ENCODE measurements around the gene OR1I1. TPM values are rescaled to one million over a fixed set of nuclear protein-coding genes. Genes with fewer than 3 reads are reported as not detected.
"Not testable (repeated sequence)": the region's sequence is repeated elsewhere in the genome, so short reads cannot be mapped to it uniquely, and the experiment has no call there.

The OR1I1 gene
- total RNA-seq, 1 experiment from 2014 or later, result not detected

DNA sequence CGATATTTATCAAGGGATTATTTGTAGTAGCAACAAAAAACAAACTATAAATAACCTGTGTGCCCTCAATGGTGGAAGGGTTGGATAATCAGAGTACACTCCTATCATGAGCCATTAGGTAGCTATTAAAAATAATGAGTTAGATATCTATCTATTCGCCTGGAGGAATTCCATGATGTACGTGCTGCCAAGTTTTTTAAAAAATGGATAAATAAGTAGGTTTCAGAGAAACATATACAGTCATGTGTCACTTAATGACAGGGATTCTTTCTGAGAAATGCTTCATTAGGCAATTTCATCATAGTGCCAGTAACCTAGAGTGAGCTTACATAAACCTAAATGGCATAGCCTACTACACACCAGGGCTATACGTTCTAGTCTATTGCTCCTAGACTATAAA lies 6.2 kb upstream of the OR1I1 start:
- no peak overlapping the region for H3K4me2 ChIP-seq (ENCODE audit: low read length)
- no peaks in the 10 kb centered on the region for H3K9me2 ChIP-seq (ENCODE audit: insufficient read depth)
- H3K9ac ChIP-seq (ENCODE audit: low read length), result no peak overlapping the region
- H3K4me1 ChIP-seq (ENCODE audit: control insufficient read depth in 1 of 2, insufficient read depth in 2 of 2, low read length in 2 of 2), result no peaks in the 10 kb centered on the region
- ATAC-seq (no peak), DNase-seq (ENCODE audit: low read depth, low spot score) (no peak)
- no peak overlapping the region for H3K27ac ChIP-seq (ENCODE audit: low read depth, low read length)
- no peaks in the 10 kb centered on the region for H3K36me3 ChIP-seq (ENCODE audit: control insufficient read depth in 1 of 2, insufficient read depth in 2 of 2, low read length in 2 of 2)
- H2AFZ ChIP-seq (ENCODE audit: low read depth, low read length, poor library complexity, severe bottlenecking), result no peak overlapping the region
- BruUV-seq (replicated peaks), result no TSS peak
- H3K4me3 ChIP-seq (replicated peaks in 1 of 2; ENCODE audit: low read depth in 1 of 2, low read length in 2 of 2), result no peak overlapping the region
- CTCF ChIA-PET, result interaction anchor here (1.5 kb wide), 1 partner anchor 502 kb away, joined by 4 read pairs; no protein-coding TSS in a partner anchor
- intact Hi-C loops (cut with micrococcal nuclease), result no loop called here
- no peaks in the 10 kb centered on the region for H3K79me2 ChIP-seq (ENCODE audit: insufficient read depth, low read length)
- no peaks in the 10 kb centered on the region for H4K20me1 ChIP-seq (ENCODE audit: insufficient read depth)
- POLR2A ChIA-PET, result no interaction called here
- TF ChIP-seq POLR2AphosphoS5 (IDR thresholded peaks at IDR 0.05; ENCODE audit: low read depth, low read length), result no peak
- TF ChIP-seq, protein P1, sequence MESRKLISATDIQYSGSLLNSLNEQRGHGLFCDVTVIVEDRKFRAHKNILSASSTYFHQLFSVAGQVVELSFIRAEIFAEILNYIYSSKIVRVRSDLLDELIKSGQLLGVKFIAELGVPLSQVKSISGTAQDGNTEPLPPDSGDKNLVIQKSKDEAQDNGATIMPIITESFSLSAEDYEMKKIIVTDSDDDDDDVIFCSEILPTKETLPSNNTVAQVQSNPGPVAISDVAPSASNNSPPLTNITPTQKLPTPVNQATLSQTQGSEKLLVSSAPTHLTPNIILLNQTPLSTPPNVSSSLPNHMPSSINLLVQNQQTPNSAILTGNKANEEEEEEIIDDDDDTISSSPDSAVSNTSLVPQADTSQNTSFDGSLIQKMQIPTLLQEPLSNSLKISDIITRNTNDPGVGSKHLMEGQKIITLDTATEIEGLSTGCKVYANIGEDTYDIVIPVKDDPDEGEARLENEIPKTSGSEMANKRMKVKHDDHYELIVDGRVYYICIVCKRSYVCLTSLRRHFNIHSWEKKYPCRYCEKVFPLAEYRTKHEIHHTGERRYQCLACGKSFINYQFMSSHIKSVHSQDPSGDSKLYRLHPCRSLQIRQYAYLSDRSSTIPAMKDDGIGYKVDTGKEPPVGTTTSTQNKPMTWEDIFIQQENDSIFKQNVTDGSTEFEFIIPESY (IDR thresholded peaks at IDR 0.05; ENCODE audit: extremely low read depth, insufficient replicate concordance, low read length), result no peak
- no peak for TF ChIP-seq EZH2 (IDR thresholded peaks at IDR 0.05)
- no peak for TF ChIP-seq YY1 (IDR thresholded peaks at IDR 0.05; ENCODE audit: extremely low read depth, insufficient replicate concordance, low read depth, low read length)
- no peak for TF ChIP-seq CEBPB (IDR thresholded peaks at IDR 0.05; ENCODE audit: low read depth)
- no peak for TF ChIP-seq POLR2A (IDR thresholded peaks at IDR 0.05; ENCODE audit: borderline replicate concordance, extremely low read depth, insufficient read depth, insufficient read length)
- H3K9me3 ChIP-seq (ENCODE audit: control insufficient read depth in 1 of 2, insufficient read depth in 1 of 2, low read depth in 1 of 2, low read length in 2 of 2), result no peaks in the 10 kb centered on the region
- RAD21 ChIA-PET (ENCODE audit: low non-redundant PET in 1 of 2, low total read pairs in 2 of 2, uncharacterized antibody in 2 of 2, unreplicated experiment in 2 of 2), result interaction anchor here in 1 of 2 experiments (0.7 kb wide), 1 partner anchor 173 kb away, joined by 3 read pairs; no protein-coding TSS in a partner anchor
- H3K27me3 ChIP-seq (ENCODE audit: insufficient read depth, low read length), result 0 out of 2 replicates have a peak, but pooled peaks cover 6% of the 10 kb centered on the region

DNA sequence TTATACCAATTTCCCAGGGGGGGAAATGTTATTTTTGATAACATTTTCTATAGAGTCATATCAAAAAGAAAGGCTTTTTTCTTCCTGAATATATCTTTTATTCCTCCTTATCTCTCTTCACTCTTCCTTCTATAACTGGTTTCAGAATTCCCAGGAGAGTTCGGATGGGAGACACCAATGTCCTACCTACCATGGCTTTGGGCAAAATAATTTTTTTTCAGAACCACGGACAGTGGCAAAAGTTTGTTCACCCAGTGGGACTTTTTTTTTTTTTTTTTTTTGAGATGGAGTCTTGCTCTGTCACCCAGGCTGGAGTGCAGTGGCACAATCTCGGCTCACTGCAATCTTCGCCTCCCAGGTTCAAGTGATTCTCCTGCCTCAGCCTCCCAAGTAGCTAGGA lies 2.0 kb upstream of the OR1I1 start:
- H3K9me2 ChIP-seq (ENCODE audit: insufficient read depth); RAD21 ChIA-PET (ENCODE audit: low non-redundant PET in 1 of 2, low total read pairs in 2 of 2, uncharacterized antibody in 2 of 2, unreplicated experiment in 2 of 2); H3K4me3 ChIP-seq (replicated peaks in 1 of 2; ENCODE audit: low read depth in 1 of 2, low read length in 2 of 2); H3K9ac ChIP-seq (ENCODE audit: low read length); H4K20me1 ChIP-seq (ENCODE audit: insufficient read depth); H3K9me3 ChIP-seq (ENCODE audit: control insufficient read depth in 1 of 2, insufficient read depth in 1 of 2, low read depth in 1 of 2, low read length in 2 of 2); ATAC-seq; H3K79me2 ChIP-seq (ENCODE audit: insufficient read depth, low read length); intact Hi-C loops (cut with micrococcal nuclease); CTCF ChIA-PET; H3K4me1 ChIP-seq (ENCODE audit: control insufficient read depth in 1 of 2, insufficient read depth in 2 of 2, low read length in 2 of 2); BruUV-seq (replicated peaks); POLR2A ChIA-PET; H3K4me2 ChIP-seq (ENCODE audit: low read length); H3K27ac ChIP-seq (ENCODE audit: low read depth, low read length); H3K36me3 ChIP-seq (ENCODE audit: control insufficient read depth in 1 of 2, insufficient read depth in 2 of 2, low read length in 2 of 2); DNase-seq (ENCODE audit: low read depth, low spot score); H2AFZ ChIP-seq (ENCODE audit: low read depth, low read length, poor library complexity, severe bottlenecking): not testable (repeated sequence)
- H3K27me3 ChIP-seq (ENCODE audit: insufficient read depth, low read length), result peaks cover 18% of the 10 kb centered on the region
- TF ChIP-seq, protein P2, sequence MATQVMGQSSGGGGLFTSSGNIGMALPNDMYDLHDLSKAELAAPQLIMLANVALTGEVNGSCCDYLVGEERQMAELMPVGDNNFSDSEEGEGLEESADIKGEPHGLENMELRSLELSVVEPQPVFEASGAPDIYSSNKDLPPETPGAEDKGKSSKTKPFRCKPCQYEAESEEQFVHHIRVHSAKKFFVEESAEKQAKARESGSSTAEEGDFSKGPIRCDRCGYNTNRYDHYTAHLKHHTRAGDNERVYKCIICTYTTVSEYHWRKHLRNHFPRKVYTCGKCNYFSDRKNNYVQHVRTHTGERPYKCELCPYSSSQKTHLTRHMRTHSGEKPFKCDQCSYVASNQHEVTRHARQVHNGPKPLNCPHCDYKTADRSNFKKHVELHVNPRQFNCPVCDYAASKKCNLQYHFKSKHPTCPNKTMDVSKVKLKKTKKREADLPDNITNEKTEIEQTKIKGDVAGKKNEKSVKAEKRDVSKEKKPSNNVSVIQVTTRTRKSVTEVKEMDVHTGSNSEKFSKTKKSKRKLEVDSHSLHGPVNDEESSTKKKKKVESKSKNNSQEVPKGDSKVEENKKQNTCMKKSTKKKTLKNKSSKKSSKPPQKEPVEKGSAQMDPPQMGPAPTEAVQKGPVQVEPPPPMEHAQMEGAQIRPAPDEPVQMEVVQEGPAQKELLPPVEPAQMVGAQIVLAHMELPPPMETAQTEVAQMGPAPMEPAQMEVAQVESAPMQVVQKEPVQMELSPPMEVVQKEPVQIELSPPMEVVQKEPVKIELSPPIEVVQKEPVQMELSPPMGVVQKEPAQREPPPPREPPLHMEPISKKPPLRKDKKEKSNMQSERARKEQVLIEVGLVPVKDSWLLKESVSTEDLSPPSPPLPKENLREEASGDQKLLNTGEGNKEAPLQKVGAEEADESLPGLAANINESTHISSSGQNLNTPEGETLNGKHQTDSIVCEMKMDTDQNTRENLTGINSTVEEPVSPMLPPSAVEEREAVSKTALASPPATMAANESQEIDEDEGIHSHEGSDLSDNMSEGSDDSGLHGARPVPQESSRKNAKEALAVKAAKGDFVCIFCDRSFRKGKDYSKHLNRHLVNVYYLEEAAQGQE (IDR thresholded peaks at IDR 0.05; ENCODE audit: low read depth), result peak; percentile 51

Measured in HCT116 (cell line).